ENCODE measurements around the gene GLG1.
"Not testable (repeated sequence)": the region's sequence is repeated elsewhere in the genome, so short reads cannot be mapped to it uniquely, and the experiment has no call there.

The GLG1 gene

DNA sequence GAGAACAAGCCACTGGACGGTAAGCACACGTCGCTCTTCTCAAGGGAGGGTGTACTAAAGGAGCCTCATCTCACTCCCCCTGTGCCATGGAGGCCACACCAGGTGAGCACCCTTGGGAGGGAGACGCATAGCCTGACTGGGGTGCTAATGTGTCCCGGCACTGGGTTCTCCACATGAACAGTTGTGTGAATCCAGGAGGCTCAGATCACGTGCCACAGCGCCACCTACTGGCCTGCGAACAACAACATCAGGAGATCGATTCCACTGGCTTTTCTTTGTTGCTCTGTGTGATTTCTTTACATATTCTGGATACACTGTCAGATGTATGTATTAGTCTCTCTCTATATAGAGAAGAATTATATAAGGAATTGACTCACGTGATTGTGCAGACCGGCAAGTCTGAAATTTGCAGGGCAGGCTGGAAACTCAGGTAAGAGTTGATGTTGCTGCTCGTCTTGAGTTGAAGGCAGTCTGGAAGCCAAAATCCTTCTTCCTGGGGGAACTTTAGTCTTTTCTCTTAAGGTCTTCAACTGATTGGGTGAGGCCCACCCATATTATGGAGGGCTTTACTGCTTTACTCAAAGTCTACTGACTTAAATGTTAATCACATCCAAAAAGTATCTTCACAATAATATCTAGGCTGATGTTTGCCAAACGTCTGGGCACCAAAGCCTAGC lies 176.7 kb downstream of the GLG1 start:
- peak; percentile 50 for DNase-seq

- not testable (repeated sequence) for DNase-seq
Observed at GRCh38 chr16:74428493-74428892, 178.4 kb downstream of the GLG1 start.

DNA sequence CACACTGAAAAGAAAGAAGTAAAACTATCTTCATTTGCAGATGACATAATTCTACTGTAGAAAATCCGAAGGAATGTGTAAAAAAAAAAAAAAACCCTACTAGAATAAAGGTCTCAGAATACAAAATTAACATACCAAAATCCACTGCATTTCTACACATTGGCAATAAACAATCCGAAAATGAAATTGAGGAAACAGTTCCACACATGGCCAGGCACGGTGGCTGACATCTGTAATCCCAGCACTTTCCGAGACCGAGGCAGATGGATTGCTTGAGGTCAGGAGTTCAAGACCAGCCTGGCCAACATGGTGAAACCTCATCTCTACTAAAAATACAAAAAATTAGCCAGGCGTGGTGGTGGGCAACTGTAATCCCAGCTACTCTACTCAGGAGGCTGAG lies 181.2 kb downstream of the GLG1 start:
- not testable (repeated sequence) for DNase-seq

DNA sequence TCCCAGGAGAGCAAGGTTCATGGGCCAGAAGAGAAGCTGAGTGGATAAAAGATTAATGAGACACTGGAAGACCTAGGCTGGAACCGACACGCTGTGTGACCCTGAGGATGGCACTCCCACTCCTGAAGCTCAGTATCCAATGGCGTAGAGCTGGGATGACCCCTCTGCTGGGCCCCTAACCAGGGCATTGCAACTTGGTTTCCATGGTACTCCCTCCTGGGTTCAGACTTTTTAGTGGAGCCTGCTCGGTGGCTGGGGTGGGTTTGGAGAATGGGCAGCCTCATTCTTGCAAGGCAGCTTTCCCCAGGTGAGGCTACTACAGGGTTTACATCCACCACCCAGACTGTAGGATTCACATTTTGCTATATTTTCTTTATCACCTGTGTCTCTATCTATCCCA lies 183.2 kb downstream of the GLG1 start:
- DNase-seq: not testable (repeated sequence)

GRCh38 chr16:74422086-74422485 lies 184.8 kb downstream of the GLG1 start:
- DNase-seq: not testable (repeated sequence)

- not testable (repeated sequence) for DNase-seq
Observed at GRCh38 chr16:74421482-74421785, 185.5 kb downstream of the GLG1 start.

GRCh38 chr16:74420612-74421481 lies 186.1 kb downstream of the GLG1 start, which contains the start of gene CLEC18B:
Gene CLEC18B (minus strand): TSS chr16:74421478. CDS start chr16:74421270, 208 bp downstream.
- DNase-seq: not testable (repeated sequence)

- DNase-seq: not testable (repeated sequence)
Observed at GRCh38 chr16:74419811-74420210, 187.1 kb downstream of the GLG1 start.

DNA sequence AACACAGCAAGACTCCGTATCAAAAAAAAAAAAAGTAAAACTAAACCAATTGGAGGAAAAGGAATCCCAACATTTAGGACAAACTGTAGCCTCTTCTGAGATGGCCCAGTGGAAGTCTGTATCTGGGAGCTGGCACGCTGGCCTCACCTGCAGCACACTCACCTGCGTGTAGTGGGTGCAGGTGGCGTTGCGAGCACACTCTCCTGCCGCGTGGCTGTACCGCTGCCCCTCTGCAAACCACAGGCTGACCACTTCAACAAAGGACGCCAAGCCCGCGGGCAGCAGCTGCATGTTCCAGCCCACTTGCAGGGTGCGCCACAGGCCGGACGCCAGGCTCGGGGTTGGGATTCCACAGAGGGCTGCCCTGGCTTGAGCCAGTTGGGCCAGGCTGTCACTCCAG lies 189.0 kb downstream of the GLG1 start:
- not testable (repeated sequence) for DNase-seq

DNA sequence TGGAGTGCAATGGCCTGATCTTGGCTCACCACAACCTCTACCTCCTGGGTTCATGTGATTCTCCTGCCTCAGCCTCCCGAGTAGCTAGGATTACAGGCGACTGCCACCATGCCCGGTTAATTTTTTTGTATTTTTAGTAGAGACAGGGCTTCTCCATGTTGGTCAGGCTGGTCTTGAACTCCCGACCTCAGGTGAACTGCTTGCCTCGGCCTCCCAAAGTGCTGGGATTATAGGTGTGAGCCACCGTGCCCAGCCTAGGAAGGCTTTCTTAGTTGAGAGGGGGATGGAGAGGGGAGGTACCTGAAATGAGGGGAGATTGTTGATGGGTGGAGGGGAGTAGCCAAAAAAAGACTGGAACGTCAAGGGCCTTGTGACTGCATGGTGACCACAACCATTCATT lies 193.0 kb downstream of the GLG1 start:
- DNase-seq: not testable (repeated sequence)

DNA sequence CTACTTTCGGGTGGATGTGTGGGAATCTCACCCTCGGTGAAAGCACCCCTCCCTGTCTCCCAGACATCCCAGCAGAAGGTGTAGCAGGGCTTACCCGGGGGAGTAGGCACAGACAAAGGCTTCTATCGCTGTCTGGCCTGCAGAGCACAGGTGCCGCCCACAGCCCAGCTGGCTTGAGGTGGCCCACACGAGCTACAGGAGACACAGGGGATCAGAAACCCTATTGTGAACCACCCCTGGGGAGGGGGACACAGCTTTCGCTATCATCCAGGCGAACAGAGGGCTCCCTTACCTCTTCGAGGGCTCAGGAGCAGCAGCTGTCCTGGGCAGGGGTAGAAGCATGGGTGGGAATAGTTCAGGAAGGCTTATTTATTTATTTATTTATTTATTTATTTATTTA lies 193.4 kb downstream of the GLG1 start:
- not testable (repeated sequence) for DNase-seq

DNA sequence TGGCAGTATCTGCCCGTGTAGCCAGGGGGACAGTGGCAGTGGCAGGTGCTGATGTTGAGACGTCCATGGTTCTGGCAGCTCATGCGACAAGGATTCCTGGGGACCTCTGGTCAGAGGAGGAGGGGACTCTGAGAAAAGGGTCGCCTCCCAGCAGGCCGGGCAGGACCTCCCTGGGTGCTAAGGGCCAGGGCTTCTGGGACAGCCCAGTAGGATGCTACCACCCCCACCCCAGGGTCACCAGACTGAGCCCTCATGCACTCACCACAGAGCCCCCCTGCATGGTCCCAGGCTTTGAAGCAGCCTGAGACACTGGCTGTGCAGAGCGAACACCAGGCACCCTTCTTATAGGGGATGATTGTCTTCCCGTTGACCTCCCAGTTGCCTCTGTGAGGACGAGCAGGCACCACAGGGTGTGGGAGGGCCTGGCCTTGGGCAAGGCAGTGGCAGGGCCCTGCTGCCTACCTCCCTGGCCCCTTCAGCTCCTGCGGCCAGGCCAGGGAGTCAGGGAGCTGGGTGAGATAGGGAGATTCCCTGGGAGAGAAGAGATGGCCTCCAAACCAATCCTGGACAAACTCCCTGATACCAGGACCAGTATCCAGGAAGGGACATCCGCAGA lies 194.0 kb downstream of the GLG1 start:
- DNase-seq: not testable (repeated sequence)

GRCh38 chr16:74412138-74412774 lies 194.7 kb downstream of the GLG1 start:
- DNase-seq: not testable (repeated sequence)

GRCh38 chr16:74410981-74411380 lies 195.9 kb downstream of the GLG1 start:
- not testable (repeated sequence) for DNase-seq

DNA sequence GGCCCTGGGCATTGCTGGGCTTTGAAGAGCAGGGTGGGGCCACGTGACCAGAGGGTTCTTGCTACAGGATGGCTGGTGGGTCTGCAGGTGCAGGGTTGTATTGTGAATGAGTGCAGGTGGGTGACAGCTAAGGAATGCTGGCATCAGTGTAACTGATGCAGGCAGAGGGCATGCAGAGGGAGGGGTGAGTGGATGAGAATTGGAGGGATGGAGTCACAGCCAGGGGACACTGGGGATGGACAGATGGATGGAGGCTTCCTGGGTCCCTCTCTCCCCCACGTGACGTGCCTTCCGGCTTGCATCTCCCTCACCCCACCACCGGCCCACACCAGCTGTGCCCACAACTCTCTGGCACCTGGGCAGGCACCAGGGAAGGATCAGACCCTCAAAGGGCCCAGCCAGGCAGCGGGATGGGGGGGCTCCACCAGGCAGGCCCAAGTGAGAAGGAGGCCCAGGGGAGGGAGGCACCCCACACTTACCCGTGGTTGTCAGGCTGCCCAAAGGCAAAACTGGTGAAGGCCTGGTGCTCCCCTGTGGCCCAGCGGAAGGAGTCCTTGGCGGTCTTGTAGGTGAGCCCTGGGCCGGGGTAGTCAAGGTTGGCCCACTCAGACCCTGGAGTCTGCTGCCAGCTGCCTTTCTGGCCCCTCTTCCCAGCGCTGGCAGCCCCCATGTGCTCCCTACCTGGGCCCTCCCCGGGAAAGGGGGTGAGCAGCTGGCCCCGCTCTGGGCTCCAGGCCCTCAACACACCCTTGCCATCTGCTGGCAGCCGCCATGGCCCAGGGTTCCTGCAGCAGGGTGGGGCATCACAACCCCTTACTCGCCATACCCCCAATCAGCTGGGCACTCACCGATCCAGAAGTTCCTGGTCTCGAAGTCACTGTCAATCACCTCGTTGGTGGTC lies 196.6 kb downstream of the GLG1 start:
- DNase-seq: not testable (repeated sequence)

GRCh38 chr16:74409185-74409981 lies 197.5 kb downstream of the GLG1 start:
- not testable (repeated sequence) for DNase-seq

DNA sequence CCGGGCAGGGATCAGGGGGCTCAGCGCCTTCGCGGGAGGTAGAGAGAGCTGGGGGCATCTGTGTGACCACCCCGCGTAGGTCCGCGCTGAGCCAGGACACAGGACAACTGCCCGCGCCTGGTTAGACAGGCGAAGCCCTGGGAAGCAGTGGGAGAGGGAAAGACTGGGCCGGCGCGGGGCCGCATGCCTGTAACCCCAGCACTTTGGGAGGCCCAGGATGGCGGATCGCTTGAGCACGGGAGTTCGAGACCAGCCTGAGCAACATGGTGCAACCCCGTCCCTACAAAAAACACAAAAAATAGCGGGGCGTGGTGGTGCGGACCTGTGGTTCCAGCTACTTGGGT lies 199.6 kb downstream of the GLG1 start:
- not testable (repeated sequence) for DNase-seq

DNA sequence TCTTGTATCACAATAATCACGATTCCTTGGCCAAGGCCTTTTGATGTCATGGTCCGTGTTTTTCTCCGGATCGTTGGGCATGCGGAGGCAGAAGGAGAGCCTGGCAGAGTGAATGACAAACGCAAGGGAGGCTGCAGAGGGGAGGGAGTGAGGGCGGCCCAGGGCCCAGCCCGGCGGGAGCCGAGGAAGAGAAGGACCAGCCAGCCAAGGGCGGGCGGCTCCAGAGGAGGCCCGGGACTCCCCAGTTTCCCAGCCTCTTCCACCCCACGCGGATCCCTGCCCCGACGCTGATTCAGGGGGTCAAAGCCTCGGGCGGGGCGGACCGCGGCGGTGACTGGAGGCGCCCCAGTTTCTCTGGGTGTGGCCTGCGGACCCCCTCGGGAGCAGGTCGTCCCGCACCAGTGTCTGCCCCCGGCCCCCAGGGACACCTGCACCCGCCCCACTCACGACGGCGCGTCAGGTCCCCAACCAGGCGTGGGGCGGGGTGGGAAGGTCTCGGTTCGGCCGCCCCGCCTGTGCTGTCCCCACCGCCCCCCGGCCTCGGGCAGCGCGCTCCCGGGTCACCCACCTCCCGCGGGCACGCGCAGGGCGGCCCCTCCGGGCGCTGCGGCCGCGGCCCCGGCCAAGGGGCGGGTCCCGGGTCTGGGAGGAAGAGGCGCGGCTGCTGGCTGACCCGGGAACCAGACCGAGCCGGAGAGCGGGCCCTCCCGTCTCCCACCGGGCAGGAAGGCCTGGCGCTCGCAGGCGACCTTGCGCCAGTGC lies 200.1 kb downstream of the GLG1 start:
- not testable (repeated sequence) for DNase-seq

- DNase-seq: not testable (repeated sequence)
Observed at GRCh38 chr16:74404148-74404933, 202.6 kb downstream of the GLG1 start.

- not testable (repeated sequence) for DNase-seq
Observed at GRCh38 chr16:74400238-74400637, 206.7 kb downstream of the GLG1 start.
